DND-41 (cell line): ENCODE data around the gene SLC38A11.

Source experiments
- EZH2 ChIP-seq: IDR thresholded peaks from 3 replicates; pipeline ENCODE4 v1.6.1; 2012; ENCODE audit warnings: borderline replicate concordance, low read depth, mild to moderate bottlenecking, moderate library complexity, low read length, inconsistent platforms; ENCODE audit not compliant: severe bottlenecking
- TF ChIP-seq, protein P1 (sequence below): IDR thresholded peaks from 2 replicates; pipeline ENCODE4 v1.5.1; 2012; ENCODE audit warnings: borderline replicate concordance, low read length, moderate library complexity, mild to moderate bottlenecking; ENCODE audit not compliant: poor library complexity, severe bottlenecking; ENCODE audit errors: extremely low read depth

GRCh38 chr2:164850235-164850634, 105.1 kb downstream of the SLC38A11 start:
- TF ChIP-seq EZH2: no peak
- TF ChIP-seq, protein P1, sequence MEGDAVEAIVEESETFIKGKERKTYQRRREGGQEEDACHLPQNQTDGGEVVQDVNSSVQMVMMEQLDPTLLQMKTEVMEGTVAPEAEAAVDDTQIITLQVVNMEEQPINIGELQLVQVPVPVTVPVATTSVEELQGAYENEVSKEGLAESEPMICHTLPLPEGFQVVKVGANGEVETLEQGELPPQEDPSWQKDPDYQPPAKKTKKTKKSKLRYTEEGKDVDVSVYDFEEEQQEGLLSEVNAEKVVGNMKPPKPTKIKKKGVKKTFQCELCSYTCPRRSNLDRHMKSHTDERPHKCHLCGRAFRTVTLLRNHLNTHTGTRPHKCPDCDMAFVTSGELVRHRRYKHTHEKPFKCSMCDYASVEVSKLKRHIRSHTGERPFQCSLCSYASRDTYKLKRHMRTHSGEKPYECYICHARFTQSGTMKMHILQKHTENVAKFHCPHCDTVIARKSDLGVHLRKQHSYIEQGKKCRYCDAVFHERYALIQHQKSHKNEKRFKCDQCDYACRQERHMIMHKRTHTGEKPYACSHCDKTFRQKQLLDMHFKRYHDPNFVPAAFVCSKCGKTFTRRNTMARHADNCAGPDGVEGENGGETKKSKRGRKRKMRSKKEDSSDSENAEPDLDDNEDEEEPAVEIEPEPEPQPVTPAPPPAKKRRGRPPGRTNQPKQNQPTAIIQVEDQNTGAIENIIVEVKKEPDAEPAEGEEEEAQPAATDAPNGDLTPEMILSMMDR: no peak
